Measurements from ENCODE around the gene EIPR1. TPM values are rescaled to one million over a fixed set of nuclear protein-coding genes. Genes with fewer than 3 reads are reported as not detected.

Gene EIPR1
- total and polyA plus RNA-seq, 2 donors (not counting 3 experiments of a cell fraction or from before 2014, with no cell fraction given) = 30.8 to 57.3 TPM

GRCh38 chr2:3180082-3180908 lies 197.3 kb downstream of the EIPR1 start:
- H3K4me1 ChIP-seq (ENCODE audit: control insufficient read depth, extremely low read depth, insufficient read depth, low read length) = no peaks in the 10 kb centered on the region
- no peak overlapping the region for H3K9ac ChIP-seq (replicated peaks; ENCODE audit: extremely low read depth, insufficient read depth, low read length)
- dilution Hi-C loops (cut with MboI; ENCODE audit: extremely low pct_ligation_motif_present, low sequenced_read_pairs) (no loop called here), intact Hi-C loops (cut with micrococcal nuclease) (no loop called here)
- no peak overlapping the region for H3K27ac ChIP-seq (ENCODE audit: insufficient read depth, low read depth, low read length)
- POLR2A ChIA-PET = no interaction called here
- no peaks in the 10 kb centered on the region for H3K9me3 ChIP-seq (replicated peaks; ENCODE audit: control insufficient read depth, insufficient read depth, low read length)
- CTCF ChIA-PET = no interaction called here
- BruUV-seq (replicated peaks) = no TSS peak
- no peak overlapping the region for H2AFZ ChIP-seq (ENCODE audit: low read depth, low read length)
- H3K79me2 ChIP-seq (ENCODE audit: control insufficient read depth, insufficient read depth, low read length) = no peaks in the 10 kb centered on the region
- TF ChIP-seq MYC (IDR thresholded peaks at IDR 0.05; ENCODE audit: low read depth, low read length) (no peak), CTCF (IDR thresholded peaks at IDR 0.05; ENCODE audit: extremely low read depth in 1 of 2, insufficient read depth in 1 of 2, low read depth in 1 of 2, low read length in 2 of 2) (no peak), EZH2 (IDR thresholded peaks at IDR 0.05; ENCODE audit: borderline replicate concordance, low read depth, low read length, severe bottlenecking) (no peak), POLR2A (IDR thresholded peaks at IDR 0.05; ENCODE audit: low read depth, low read length) (no peak), GATA2 (IDR thresholded peaks at IDR 0.05; ENCODE audit: insufficient read depth, insufficient read length, low read depth, low read length) (no peak), FOS (IDR thresholded peaks at IDR 0.05; ENCODE audit: borderline replicate concordance, insufficient read depth, low read length) (no peak), POLR2AphosphoS5 (IDR thresholded peaks at IDR 0.05; ENCODE audit: insufficient read depth, low read depth, low read length) (no peak), MAX (IDR thresholded peaks at IDR 0.05; ENCODE audit: insufficient read depth, insufficient read length) (no peak)
- H3K9me1 ChIP-seq (replicated peaks; ENCODE audit: control insufficient read depth, extremely low read depth, insufficient read depth, low read length) = no peaks in the 10 kb centered on the region
- DNase-seq (ENCODE audit: low read depth, low spot score) = peak; percentile 14
- H3K4me2 ChIP-seq (ENCODE audit: insufficient read depth, low read length) = no peak overlapping the region
- no peaks in the 10 kb centered on the region for H3K27me3 ChIP-seq (ENCODE audit: control insufficient read depth in 2 of 2, insufficient read depth in 2 of 2, low read length in 2 of 2)
- no peaks in the 10 kb centered on the region for H3K36me3 ChIP-seq (ENCODE audit: control insufficient read depth in 2 of 2, extremely low read depth in 1 of 2, insufficient read depth in 2 of 2, low read length in 2 of 2)
- H3K4me3 ChIP-seq (replicated peaks in 1 of 3; ENCODE audit: insufficient read depth in 1 of 3, low read depth in 1 of 3, low read length in 3 of 3) = no peak overlapping the region
- H4K20me1 ChIP-seq (replicated peaks; ENCODE audit: control insufficient read depth, extremely low read depth, insufficient read depth, low read length) = no peaks in the 10 kb centered on the region
- FAIRE-seq = no peak
